ENCODE data around the gene DDX20.

- TF ChIP-seq POLR2A (IDR thresholded peaks at IDR 0.05; ENCODE audit: low read length) = no peak
- no peak for TF ChIP-seq GATA1 (IDR thresholded peaks at IDR 0.05; ENCODE audit: low read depth, low read length)
Measured at GRCh38 chr1:111735858-111736544, 19.7 kb upstream of the DDX20 start.

All from erythroblast (primary cell).